HL-60 (cell line): ENCODE measurements around the gene TMEM255B.

Experiments
- DNase-seq, 2 experiments: peaks; one replicate each; pipeline ENCODE4 v3.0.0-alpha.2; 2010 to 2020; ENCODE audit warnings: low read depth in 1 of 2, low spot score in 1 of 2
- H3K27ac ChIP-seq: fragments of 250-450 bp; sonication (Bioruptor Pico); replicated peaks from 2 replicates; pipeline ENCODE4 v1.5.1; 2020; ENCODE audit warnings: mild to moderate bottlenecking, moderate library complexity
- H3K27me3 ChIP-seq: fragments of 250-450 bp; sonication (Bioruptor Pico); 2 replicates; pipeline ENCODE4 v1.5.1; 2021; ENCODE audit warnings: mild to moderate bottlenecking, moderate library complexity; ENCODE audit not compliant: insufficient read depth, poor library complexity, severe bottlenecking
- H3K4me3 ChIP-seq: replicated peaks from 2 replicates; pipeline ENCODE4 v1.5.1; 2011; ENCODE audit warnings: mild to moderate bottlenecking, control low read depth, low read length; ENCODE audit not compliant: insufficient read depth
- GABPA ChIP-seq: IDR thresholded peaks from 2 replicates; pipeline ENCODE4 v1.6.1; 2012; ENCODE audit warnings: low read depth
- POLR2AphosphoS5 ChIP-seq: IDR thresholded peaks from 2 replicates; pipeline ENCODE4 v1.6.1; 2012; ENCODE audit warnings: low read depth
- SPI1 ChIP-seq: IDR thresholded peaks from 2 replicates; pipeline ENCODE4 v1.6.1; 2012; ENCODE audit warnings: low read depth, mild to moderate bottlenecking, borderline replicate concordance
- TF ChIP-seq, protein P1 (sequence below): IDR thresholded peaks from one replicate; pipeline ENCODE4 v1.5.1; 2011; ENCODE audit warnings: low read length, control low read depth, inconsistent platforms; ENCODE audit not compliant: insufficient read depth
- TF ChIP-seq, protein P2 (sequence below): IDR thresholded peaks from 2 replicates; pipeline ENCODE4 v1.6.1; 2012; ENCODE audit warnings: low read depth; ENCODE audit not compliant: insufficient replicate concordance

The TMEM255B gene

GRCh38 chr13:113767366-113767765 is 8.3 kb downstream of the TMEM255B start:
- TF ChIP-seq GABPA (no peak), SPI1 (no peak), POLR2AphosphoS5 (no peak)
- Histone ChIP-seq H3K27me3 (no peaks in the 10 kb centered on the region), H3K4me3 (no peak overlapping the region), H3K27ac (no peak overlapping the region)
- no peak for DNase-seq

GRCh38 chr13:113768018-113768905 is 9.2 kb downstream of the TMEM255B start:
- Histone ChIP-seq H3K4me3 (no peak overlapping the region), H3K27me3 (no peaks in the 10 kb centered on the region), H3K27ac (no peak overlapping the region)
- DNase-seq: no peak
- TF ChIP-seq POLR2AphosphoS5 (no peak), GABPA (no peak), SPI1 (no peak)
- TF ChIP-seq, protein P1, sequence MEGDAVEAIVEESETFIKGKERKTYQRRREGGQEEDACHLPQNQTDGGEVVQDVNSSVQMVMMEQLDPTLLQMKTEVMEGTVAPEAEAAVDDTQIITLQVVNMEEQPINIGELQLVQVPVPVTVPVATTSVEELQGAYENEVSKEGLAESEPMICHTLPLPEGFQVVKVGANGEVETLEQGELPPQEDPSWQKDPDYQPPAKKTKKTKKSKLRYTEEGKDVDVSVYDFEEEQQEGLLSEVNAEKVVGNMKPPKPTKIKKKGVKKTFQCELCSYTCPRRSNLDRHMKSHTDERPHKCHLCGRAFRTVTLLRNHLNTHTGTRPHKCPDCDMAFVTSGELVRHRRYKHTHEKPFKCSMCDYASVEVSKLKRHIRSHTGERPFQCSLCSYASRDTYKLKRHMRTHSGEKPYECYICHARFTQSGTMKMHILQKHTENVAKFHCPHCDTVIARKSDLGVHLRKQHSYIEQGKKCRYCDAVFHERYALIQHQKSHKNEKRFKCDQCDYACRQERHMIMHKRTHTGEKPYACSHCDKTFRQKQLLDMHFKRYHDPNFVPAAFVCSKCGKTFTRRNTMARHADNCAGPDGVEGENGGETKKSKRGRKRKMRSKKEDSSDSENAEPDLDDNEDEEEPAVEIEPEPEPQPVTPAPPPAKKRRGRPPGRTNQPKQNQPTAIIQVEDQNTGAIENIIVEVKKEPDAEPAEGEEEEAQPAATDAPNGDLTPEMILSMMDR: no peak
- TF ChIP-seq, protein P2, sequence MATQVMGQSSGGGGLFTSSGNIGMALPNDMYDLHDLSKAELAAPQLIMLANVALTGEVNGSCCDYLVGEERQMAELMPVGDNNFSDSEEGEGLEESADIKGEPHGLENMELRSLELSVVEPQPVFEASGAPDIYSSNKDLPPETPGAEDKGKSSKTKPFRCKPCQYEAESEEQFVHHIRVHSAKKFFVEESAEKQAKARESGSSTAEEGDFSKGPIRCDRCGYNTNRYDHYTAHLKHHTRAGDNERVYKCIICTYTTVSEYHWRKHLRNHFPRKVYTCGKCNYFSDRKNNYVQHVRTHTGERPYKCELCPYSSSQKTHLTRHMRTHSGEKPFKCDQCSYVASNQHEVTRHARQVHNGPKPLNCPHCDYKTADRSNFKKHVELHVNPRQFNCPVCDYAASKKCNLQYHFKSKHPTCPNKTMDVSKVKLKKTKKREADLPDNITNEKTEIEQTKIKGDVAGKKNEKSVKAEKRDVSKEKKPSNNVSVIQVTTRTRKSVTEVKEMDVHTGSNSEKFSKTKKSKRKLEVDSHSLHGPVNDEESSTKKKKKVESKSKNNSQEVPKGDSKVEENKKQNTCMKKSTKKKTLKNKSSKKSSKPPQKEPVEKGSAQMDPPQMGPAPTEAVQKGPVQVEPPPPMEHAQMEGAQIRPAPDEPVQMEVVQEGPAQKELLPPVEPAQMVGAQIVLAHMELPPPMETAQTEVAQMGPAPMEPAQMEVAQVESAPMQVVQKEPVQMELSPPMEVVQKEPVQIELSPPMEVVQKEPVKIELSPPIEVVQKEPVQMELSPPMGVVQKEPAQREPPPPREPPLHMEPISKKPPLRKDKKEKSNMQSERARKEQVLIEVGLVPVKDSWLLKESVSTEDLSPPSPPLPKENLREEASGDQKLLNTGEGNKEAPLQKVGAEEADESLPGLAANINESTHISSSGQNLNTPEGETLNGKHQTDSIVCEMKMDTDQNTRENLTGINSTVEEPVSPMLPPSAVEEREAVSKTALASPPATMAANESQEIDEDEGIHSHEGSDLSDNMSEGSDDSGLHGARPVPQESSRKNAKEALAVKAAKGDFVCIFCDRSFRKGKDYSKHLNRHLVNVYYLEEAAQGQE: no peak

GRCh38 chr13:113769106-113769505 is 10.1 kb downstream of the TMEM255B start:
- TF ChIP-seq GABPA: no peak
- TF ChIP-seq, protein P2: no peak
- TF ChIP-seq, protein P1: no peak
- no peak for TF ChIP-seq POLR2AphosphoS5
- TF ChIP-seq SPI1: no peak
- DNase-seq: no peak
- H3K27ac ChIP-seq: no peak overlapping the region
- H3K27me3 ChIP-seq: no peaks in the 10 kb centered on the region
- H3K4me3 ChIP-seq: no peak overlapping the region

GRCh38 chr13:113769881-113770280 is 10.9 kb downstream of the TMEM255B start:
- TF ChIP-seq, protein P1: no peak
- TF ChIP-seq POLR2AphosphoS5: no peak
- Histone ChIP-seq H3K27me3 (no peaks in the 10 kb centered on the region), H3K4me3 (no peak overlapping the region), H3K27ac (no peak overlapping the region)
- no peak for DNase-seq
